GM12874 (cell line): ENCODE measurements around the gene LRRC26.

Experiments used
- CTCF ChIP-seq: IDR thresholded peaks from 2 replicates; pipeline ENCODE4 v1.5.1; 2011; ENCODE audit warnings: low read depth, mild to moderate bottlenecking, control low read depth, low read length, moderate library complexity; ENCODE audit not compliant: insufficient read depth

Gene LRRC26

GRCh38 chr9:137156567-137157375, 13.1 kb downstream of the LRRC26 start:
- TF ChIP-seq CTCF = no peak

- no peak for TF ChIP-seq CTCF
Observed at GRCh38 chr9:137152844-137153405, 16.9 kb downstream of the LRRC26 start.

GRCh38 chr9:137150617-137151457, 19.0 kb downstream of the LRRC26 start:
- TF ChIP-seq CTCF = no peak

GRCh38 chr9:137149942-137150616, 19.8 kb downstream of the LRRC26 start:
- TF ChIP-seq CTCF = no peak

GRCh38 chr9:137149363-137149762, 20.5 kb downstream of the LRRC26 start:
- TF ChIP-seq CTCF = no peak

- TF ChIP-seq CTCF = no peak
Observed at GRCh38 chr9:137148661-137149060, 21.2 kb downstream of the LRRC26 start.

- no peak for TF ChIP-seq CTCF
Observed at GRCh38 chr9:137148242-137148641, 21.6 kb downstream of the LRRC26 start.
